ENCODE measurements around the gene TPRA1.

- TF ChIP-seq ZNF8 (CRISPR knock-in tag; IDR thresholded peaks at IDR 0.05), result no peak
- TF ChIP-seq TCF4 (CRISPR knock-in tag; IDR thresholded peaks at IDR 0.05; ENCODE audit: borderline replicate concordance), result no peak
- no peak for TF ChIP-seq ARNTL (CRISPR knock-in tag; IDR thresholded peaks at IDR 0.05; ENCODE audit: borderline replicate concordance, low read depth)
- TF ChIP-seq CSDC2 (CRISPR knock-in tag; IDR thresholded peaks at IDR 0.05), result no peak
These were observed 40.5 kb upstream of the TPRA1 start for GRCh38 chr3:127630811-127631714.
